HG03139 (cell line): ENCODE data around the gene PAX5.

Experiments
- ATAC-seq: cut with Tn5 transposase; IDR thresholded peaks from one replicate; pipeline ENCODE4 v1.9.1; 2021; ENCODE audit not compliant: unreplicated experiment

Gene PAX5

DNA sequence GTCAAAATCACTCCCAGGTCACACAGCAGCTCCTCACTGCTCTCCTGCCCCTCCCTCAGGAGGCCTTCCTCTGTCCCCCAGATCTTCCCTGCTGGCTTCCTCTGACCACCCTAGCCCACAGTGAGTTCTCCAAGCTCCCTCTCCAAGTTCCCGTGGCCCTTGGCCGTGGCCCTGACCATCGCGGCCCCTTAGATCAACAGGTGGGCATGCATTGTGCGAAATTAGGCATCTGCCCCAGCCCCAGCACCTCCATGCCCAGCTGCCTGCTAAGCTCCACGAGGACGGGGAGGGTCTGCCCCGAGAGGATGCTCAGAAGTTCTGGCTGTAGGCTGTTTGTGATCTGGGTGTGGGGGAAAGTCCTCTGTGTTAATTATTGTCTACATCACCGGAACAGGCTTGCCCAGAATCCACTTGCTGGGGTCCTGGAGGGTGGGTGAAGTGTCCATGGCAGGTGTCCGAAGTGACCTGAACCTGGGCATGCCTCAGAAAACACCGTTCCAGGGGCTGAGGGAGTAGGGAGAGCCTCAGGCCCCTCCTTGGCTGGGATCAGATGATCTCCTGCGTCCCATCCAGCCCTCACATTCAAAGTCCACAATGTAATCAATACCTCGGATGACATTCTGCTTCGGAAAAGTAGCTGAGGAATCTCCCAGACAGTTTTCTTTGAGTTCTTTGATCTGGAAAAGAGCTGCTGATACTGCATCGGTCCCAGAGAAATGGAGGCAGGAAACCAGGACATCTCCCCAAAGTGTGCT lies 194.8 kb downstream of the PAX5 start:
- ATAC-seq = no peak

DNA sequence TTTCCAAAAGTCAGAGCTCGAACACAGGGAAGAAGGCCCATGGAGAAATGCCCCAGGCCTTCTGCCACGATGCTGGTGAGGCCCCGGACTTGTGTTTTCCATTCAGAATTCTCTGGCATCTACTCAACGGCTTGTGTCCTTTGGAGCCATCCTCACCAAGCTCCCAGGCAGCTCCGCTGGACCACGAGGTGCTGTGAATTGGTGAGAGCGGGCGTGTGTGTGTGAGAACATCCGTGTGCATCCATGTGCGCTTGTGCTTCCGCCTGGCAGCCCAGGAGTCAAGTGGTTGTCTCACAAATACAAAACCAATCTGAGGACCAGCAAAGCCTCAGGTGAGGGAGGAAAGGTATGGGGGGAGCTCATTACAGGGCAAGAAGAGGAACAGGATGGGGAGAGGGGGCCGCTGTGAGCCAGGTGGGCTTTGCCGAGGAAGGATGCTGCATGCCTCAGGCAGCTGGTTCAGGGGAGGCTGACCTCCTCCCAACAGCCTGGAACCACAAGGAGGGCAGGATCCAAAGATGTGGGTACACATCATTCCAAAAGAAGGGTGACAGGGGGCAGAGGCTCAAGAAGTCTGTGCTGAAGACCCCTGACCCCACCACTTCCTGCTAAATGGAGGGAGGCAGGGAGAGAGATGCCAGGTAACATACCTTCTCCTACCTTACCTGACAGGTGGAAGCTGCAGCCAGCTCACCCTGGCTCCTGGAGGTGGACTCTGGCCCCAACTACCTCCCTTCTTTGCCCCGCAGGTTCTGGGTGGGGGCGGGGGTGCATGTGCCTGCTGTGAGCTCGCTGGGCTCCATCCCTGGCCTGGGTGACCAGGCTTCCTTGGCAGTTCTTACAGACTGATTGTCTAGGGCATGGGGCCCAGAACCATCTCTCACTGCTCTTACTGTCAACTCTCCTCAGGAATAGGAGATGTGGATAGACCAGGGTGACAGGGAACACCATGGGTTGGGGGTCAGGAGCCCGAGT lies 196.3 kb downstream of the PAX5 start:
- no peak for ATAC-seq

GRCh38 chr9:36836486-36836885 lies 197.6 kb downstream of the PAX5 start:
- no peak for ATAC-seq

GRCh38 chr9:36835271-36835996 lies 198.6 kb downstream of the PAX5 start:
- no peak for ATAC-seq

DNA sequence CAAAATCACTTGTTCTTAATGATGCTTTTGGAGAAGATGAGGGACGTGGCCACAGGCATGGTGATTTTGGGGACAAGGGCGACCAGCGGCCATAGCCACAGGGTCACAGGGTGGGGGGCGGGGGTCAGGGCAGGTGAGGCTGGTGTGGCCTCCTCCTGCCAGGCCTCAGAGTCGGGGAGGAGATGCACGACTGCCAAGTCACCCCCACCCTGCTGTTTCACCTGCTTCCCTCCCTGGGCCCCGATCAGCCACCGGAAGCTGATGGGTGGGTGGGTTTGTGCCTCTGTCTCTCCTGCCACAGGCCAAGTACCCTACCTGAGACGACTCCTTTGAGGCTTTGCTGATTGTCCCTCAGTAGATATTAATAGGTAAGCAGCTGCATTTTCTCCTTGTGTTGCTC lies 199.3 kb downstream of the PAX5 start:
- ATAC-seq = no peak

- no peak for ATAC-seq
These were observed 200.1 kb downstream of the PAX5 start for GRCh38 chr9:36833954-36834353.

GRCh38 chr9:36832164-36832795 lies 201.8 kb downstream of the PAX5 start:
- ATAC-seq = no peak

- ATAC-seq = no peak
These were observed 202.5 kb downstream of the PAX5 start for GRCh38 chr9:36831381-36832161.

DNA sequence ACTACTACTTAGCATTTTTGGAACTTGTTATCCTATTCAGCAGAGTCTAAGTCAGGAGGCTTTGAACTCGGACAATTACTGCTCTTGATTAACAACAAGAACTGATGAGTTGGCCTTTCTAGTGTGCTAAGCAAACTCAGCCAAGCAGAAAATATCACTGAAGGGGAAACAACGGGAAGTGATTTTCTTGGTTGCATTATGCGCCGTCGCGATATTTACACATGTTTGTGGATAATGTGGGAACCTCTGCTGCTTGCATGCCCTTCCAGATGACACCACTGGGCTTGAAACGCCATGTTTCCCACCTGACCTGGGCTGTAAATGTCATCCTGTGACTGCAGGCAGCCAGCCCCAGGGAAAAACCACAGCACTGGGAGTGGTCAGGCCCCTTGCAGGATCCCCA lies 205.5 kb downstream of the PAX5 start:
- ATAC-seq = no peak

GRCh38 chr9:36827593-36827992 lies 206.5 kb downstream of the PAX5 start:
- no peak for ATAC-seq

DNA sequence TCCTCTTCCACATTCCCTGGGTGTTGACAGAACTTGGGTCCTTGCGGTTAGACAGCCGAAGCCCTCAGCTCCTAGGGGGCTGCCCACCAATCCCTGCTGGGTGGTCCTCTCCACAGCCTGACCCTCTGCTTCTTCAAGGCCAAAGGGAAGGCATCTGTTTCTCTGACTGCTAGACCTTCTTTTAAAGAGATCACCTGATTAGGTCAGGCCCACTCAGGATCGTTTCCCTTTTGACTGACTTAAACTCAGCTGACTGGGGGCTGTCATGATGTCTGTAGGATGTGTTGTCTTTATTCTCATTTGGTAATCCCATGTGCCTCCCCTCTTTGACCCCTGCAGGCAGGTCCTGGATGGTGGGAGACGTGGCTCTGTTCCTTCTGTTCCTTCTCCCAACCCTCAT lies 207.5 kb downstream of the PAX5 start:
- ATAC-seq = no peak

DNA sequence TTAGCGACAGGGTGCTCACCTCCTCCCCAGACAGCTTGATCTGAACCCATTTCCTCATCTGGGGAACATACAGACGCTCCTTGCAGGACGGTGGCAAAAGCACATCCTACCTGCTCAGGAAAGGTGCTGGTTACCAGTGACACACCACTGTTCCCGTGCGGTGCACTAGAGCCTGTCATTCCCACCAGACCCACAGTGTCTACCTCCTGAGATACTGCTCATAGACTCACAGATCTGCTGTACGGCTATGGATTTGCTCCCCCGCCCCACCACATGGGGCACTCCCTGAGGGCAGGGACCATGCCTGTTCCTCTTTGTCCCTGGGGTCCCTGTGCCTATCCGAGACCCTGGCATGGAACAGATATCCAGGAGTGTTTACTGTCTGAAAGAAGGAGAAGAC lies 208.9 kb downstream of the PAX5 start:
- ATAC-seq = no peak

DNA sequence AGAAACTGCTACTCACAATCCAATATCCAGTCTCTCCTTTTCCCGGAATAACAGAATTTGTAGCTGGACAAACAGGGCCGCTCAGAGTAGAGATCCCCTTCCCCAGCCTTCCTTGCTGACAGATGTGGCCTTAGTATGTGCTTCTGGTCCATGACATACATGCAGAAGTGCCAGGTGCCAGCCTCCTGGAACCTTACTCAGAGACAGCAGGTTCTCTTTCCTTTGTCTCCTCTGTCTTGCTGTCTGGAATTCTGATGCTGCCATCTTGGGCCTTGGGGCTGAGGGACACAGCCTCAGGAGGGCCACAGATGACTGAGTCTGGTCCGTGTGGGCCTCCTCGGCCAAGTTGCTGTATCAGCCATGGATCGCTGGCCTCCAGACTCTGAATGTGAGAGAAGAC lies 210.1 kb downstream of the PAX5 start:
- no peak for ATAC-seq

DNA sequence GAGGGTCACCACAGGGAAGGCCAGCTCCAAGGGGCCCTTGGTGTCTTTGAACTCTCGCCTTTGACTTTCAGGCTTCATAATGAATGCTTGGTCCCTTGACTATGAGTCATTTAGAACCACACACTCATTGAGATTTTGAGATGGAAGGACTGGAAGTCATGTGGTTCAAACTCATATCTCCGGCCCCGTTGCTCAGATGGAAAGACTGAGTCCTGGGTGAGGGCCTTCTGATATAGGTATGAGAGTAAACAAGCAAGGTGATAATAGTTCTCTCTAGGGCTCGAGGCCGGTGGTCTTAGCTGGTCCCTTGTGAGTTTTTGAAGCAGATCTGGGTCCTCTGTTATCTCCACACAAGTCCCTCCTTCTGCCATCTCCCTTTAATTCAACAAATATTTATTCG lies 210.6 kb downstream of the PAX5 start:
- ATAC-seq = no peak

DNA sequence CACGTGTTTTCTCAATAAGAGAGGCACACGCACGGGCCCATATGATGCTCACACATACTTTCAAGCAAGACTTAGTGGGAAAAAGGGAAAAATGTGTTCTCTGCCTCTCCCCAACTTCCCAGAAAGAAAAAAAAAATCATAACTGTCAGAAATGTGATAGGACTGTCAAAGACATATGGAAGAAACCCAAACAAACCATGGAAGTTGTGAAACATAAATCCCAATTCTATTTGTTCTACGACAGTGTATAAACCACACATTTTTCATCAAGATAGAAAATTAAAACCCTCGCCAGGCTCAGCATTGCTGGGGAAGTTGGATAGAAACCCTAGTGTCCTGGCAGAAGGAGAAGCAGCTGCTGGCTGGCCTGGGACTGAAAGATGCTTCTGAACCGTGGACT lies 211.9 kb downstream of the PAX5 start:
- ATAC-seq = no peak

- ATAC-seq = no peak
These were observed 213.6 kb downstream of the PAX5 start for GRCh38 chr9:36820392-36820861.

DNA sequence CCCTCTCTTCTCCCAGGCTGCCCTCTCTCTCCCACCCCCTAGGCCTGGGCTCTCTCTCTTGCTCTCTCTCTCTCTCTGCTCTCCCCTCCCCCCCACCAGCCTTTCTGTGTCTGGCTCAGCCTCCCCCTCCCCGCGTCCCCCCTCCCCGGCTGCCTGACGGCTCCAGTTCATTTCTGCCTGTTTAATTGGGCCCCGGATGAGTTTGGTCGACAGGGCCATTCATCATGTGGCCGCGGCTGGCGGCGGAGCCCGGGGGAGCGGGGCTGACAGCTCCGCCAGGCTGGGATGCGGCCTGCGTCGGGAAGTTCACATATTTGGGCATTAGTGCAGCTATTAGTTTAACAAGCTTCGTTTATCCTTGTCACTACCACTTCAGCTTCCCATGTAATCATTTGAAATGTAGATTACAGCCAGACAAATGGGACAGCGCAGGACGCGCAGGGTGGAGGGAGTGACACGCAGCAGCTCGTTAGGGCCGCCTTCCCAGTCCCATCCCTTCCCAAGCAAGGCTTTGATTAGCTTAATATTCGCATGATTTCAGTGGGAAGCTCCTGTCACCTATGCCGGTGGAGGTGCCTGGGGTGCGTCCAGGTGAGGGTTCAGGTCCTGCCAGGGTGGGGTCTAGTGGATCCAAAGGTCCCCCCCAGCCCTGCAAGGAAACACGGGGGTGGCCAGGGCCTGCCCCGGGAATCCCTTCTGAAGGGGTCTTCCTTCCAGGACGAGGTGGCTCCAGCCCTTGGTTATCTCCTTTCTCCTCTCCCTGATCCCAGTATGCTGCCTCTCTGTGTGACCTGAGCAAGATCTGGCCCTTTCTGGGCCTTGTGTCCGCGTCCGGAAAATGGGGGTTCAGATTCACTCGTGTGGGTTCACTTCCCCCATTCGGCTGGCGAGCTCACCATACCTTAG lies 214.8 kb downstream of the PAX5 start:
- no peak for ATAC-seq

- ATAC-seq = no peak
These were observed 215.7 kb downstream of the PAX5 start for GRCh38 chr9:36818242-36818938.
